HT-29 (cell line): ENCODE results near the gene FBXO48. TPM values are rescaled to one million over a fixed set of nuclear protein-coding genes. Genes with fewer than 3 reads are reported as not detected.

Source experiments
- DNase-seq: peaks from one replicate; pipeline ENCODE4 v3.0.0-alpha.2; 2015; ENCODE audit warnings: low spot score
- total RNA-seq: library from RNA; depleted of rRNA; stranded (reverse); fragments of >200 nt; shearing (Covaris generic); gene quantifications from 2 replicates; pipeline ENCODE4 v1.2.3, GENCODE V29; 2014

FBXO48 gene
- total RNA-seq, 1 experiment from 2014 or later: 0.05 TPM

GRCh38 chr2:68438455-68439303 lies 28.4 kb downstream of the FBXO48 start:
- no peak for DNase-seq

GRCh38 chr2:68436270-68436669 lies 30.8 kb downstream of the FBXO48 start:
- DNase-seq: no peak

- DNase-seq: no peak
Observed at GRCh38 chr2:68435615-68436014, 31.5 kb downstream of the FBXO48 start.

GRCh38 chr2:68434981-68435380 lies 32.1 kb downstream of the FBXO48 start:
- no peak for DNase-seq

- no peak for DNase-seq
Observed at GRCh38 chr2:68432696-68433658, 34.1 kb downstream of the FBXO48 start.

GRCh38 chr2:68431316-68431972 lies 35.6 kb downstream of the FBXO48 start:
- no peak for DNase-seq

GRCh38 chr2:68429311-68429826 lies 37.7 kb downstream of the FBXO48 start:
- no peak for DNase-seq

- DNase-seq: no peak
Observed at GRCh38 chr2:68428746-68429145, 38.3 kb downstream of the FBXO48 start.

GRCh38 chr2:68428126-68428525 lies 39.0 kb downstream of the FBXO48 start:
- DNase-seq: no peak

- DNase-seq: no peak
Observed at GRCh38 chr2:68426848-68427579, 40.1 kb downstream of the FBXO48 start.

GRCh38 chr2:68426446-68426845 lies 40.6 kb downstream of the FBXO48 start:
- DNase-seq: no peak

- DNase-seq: no peak
Observed at GRCh38 chr2:68425503-68425902, 41.6 kb downstream of the FBXO48 start.

- DNase-seq: no peak
Observed at GRCh38 chr2:68423966-68424650, 43.0 kb downstream of the FBXO48 start.

- DNase-seq: no peak
Observed at GRCh38 chr2:68420254-68420910, 46.7 kb downstream of the FBXO48 start.

GRCh38 chr2:68418855-68419254 lies 48.2 kb downstream of the FBXO48 start:
- no peak for DNase-seq

GRCh38 chr2:68418419-68418818 lies 48.7 kb downstream of the FBXO48 start:
- DNase-seq: no peak

- no peak for DNase-seq
Observed at GRCh38 chr2:68417926-68418325, 49.2 kb downstream of the FBXO48 start.

GRCh38 chr2:68416081-68416675 lies 50.9 kb downstream of the FBXO48 start:
- DNase-seq: no peak

GRCh38 chr2:68415521-68415920 lies 51.6 kb downstream of the FBXO48 start:
- no peak for DNase-seq
